Measurements from ENCODE around the gene C16orf95.
A peak's percentile ranks its signal among the peaks of the same experiment; 100 is the strongest.
"Not testable (repeated sequence)": the region's sequence is repeated elsewhere in the genome, so short reads cannot be mapped to it uniquely, and the experiment has no call there.

C16orf95 gene

DNA sequence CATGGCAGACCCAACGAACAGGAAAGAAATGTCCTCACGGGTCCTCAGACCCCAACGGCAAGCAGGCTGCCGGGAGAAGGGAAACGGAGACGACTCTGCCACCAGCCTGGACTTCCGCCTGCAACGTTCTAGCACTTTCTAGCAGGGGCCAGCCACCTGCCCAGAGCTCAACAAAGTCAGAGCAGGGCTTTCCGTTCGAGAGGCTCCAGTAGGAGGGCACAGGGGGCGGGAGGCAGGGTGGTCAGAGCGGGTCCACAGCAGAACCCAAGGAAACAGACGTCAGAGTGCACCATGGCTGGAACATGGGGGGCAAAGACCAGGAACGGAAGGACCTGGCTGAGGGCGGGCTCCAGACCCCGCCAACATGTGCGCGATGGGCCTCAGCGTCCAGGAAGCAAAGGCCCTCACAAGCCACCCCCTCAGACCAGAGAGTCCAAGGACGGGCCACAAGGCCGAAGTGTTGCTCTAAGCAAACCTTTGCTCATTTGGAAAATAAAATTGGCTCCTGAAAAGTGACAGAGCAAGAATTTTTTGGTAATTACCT, 29.4 kb upstream of the C16orf95 start:
- DNase-seq (ENCODE audit: low read depth) = no peak

DNA sequence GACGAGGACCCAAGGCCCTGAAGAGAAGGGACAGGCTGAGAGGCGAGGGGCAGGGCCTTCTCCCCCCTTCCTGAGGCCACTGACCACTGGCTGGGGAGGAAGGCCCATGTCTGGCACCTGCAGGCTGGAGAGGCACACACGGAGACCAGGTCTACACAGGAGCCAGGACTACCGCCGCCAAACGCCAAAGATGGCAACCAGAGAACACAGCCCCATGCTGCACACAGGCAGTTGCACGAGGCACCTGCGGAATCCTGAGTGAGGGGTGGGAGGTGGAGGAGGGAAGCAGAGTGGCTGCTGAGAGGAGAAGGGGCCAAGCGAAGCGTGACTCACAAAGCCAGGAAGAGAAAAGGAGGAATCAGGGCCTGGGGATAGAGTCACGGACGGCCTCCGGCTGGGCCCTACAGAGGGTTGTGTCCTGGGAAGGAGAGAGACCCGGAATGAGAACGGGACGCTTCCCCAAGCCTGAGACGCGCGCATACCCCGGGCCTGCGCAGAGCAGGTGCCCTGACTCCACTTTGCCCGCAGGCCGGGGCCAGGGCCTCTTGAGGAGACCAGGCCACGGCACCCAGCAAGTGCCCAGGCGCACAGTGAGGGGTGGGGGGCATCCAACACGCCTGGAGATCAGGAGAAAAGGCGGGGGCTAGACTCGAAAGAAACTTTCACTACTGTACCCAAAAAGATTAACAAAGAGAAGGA, 28.7 kb upstream of the C16orf95 start:
- DNase-seq (ENCODE audit: low read depth) = no peak

DNA sequence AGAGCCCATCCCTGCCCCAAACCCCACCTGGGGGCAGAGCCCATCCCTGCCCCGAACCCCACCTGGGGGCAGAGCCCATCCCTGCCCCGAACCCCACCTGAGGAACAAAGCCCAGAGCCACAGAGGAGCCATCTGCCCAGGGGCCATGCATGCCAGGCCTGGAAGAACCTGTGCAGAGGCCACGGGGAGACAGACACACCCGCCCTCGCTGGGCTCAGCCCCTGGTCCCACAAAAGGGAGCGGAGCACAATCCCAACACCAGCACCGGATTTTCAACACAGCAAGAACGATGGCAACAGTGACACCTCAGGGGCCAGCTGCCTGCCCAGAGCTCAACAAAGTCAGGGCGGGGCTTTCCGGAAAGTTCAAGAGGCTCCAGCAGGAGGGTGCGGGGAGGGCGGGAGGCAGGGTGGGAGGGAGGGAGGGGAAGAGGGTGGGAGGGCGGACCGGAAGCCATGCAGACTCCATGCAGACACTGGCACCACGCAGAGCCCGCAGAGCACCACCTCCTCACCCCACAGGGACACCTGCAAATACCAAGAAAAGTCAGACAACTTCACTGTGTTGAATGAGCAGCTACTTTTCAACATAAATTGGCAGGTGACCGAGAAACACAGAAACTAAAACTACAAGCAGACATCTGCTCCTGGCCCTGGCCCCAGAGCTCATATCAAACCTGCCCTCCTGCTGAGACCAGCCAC, 27.9 kb upstream of the C16orf95 start:
- DNase-seq (ENCODE audit: low read depth) = peak; percentile 15

GRCh38 chr16:87344165-87344930, 27.2 kb upstream of the C16orf95 start:
- no peak for DNase-seq (ENCODE audit: low read depth)

DNA sequence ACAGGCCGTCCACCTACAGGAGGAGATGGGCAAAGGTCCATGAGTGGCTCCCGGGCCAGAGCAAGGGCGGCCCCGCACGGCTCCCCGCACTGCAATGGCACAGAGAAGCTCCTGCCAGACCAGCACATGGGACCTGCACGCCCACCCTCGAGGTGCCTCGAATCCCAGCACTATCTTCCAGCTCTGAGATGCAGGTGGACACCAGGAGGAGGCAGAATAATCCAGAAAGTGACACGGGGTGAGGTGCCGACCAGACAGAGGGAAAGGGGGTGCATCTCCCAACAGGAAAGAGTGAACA, 26.5 kb upstream of the C16orf95 start:
- DNase-seq (ENCODE audit: low read depth) = no peak

DNA sequence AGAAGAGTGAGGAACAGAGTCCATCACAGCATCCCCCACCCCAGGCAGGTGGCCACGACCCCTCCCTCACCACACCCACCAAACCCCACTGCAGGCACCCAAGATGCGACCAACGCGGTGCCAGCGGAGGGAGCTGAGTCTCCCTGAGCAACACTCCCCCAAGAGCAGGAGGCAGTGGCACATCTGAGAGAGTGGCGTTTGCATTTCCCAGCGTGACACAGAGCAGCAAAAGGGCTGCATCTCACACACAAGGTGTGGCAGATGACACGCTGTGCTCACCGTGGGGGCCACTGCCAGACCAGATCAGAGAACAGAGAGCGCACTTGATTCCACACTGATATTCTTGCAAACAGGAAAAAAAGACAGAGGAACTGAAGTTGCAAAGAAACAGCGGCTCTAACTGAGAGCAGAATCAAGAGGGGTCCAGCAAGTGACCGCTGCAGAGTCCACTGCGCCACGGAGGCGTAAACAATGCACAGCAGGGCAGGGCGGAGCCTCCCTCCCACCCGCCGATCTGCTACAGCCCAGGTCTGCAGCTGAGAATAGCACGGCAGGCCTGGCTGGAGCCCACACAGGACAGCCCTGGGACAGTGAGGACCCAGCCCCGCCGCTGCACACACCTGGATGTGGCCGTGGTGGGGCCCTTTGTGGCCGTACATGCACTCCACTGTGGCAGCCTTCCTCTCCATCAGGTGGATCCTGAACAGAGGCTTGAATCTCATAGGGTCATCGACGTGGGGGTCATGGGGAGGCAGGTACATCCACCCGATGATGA, 26.0 kb upstream of the C16orf95 start:
- no peak for DNase-seq (ENCODE audit: low read depth)

GRCh38 chr16:87342504-87342903, 25.3 kb upstream of the C16orf95 start:
- no peak for DNase-seq (ENCODE audit: low read depth)

GRCh38 chr16:87340198-87340597, 23.0 kb upstream of the C16orf95 start:
- no peak for DNase-seq (ENCODE audit: low read depth)

DNA sequence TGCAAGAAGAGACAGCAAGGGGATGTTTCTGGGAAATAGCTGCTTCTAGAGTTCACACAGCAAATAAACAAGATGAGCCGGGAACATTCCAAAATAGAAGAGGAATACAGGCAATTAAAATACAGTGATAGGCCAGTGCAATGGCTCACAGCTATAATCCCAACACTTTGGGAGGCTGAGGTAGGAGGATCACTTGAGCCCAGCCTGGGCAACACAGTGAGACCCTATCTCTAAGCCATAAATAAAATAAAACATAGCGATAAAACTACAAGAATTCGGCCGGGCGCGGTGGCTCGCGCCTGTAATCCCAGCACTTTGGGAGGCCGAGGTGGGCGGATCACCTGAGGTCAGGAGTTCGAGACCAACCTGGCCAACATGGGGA, 22.5 kb upstream of the C16orf95 start:
- DNase-seq (ENCODE audit: low read depth) = not testable (repeated sequence)

GRCh38 chr16:87339086-87339723, 22.0 kb upstream of the C16orf95 start:
- no peak for DNase-seq (ENCODE audit: low read depth)

DNA sequence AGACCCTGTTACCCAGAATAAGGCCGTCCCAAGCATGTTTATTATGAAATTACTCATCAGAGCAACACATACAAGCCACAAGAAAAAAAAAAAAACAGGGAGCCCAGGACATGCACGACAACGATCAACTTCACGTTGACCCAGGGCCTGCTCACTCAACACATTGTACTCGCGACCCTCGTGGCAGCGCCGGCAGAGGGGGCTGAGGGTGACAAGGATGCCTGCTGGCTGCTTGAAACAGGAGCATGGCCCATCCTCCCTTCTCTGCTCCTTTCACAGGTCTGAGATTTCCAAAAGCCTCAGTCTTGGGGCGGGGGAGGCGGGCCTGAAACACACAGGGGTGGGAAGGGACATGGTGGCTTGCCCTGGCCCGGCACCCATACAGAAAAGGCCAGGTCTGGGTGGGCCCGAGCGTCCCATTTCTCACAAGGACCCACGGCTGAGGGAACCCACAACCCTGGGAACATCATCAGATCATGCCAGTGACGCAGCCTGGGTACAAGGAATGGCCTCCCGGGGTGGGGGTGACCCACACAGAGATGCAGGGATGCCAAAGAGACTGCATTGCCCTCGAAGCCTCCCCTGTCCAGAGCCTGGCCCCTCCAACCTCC, 21.1 kb upstream of the C16orf95 start:
- DNase-seq (ENCODE audit: low read depth) = no peak

- DNase-seq (ENCODE audit: low read depth) = no peak
These were observed 20.1 kb upstream of the C16orf95 start for GRCh38 chr16:87337262-87337771.

- DNase-seq (ENCODE audit: low read depth) = no peak
These were observed 19.4 kb upstream of the C16orf95 start for GRCh38 chr16:87336434-87337240.

GRCh38 chr16:87335625-87336433, 18.6 kb upstream of the C16orf95 start:
- DNase-seq (ENCODE audit: low read depth) = no peak

GRCh38 chr16:87334651-87335624, 17.7 kb upstream of the C16orf95 start:
- DNase-seq (ENCODE audit: low read depth) = no peak

DNA sequence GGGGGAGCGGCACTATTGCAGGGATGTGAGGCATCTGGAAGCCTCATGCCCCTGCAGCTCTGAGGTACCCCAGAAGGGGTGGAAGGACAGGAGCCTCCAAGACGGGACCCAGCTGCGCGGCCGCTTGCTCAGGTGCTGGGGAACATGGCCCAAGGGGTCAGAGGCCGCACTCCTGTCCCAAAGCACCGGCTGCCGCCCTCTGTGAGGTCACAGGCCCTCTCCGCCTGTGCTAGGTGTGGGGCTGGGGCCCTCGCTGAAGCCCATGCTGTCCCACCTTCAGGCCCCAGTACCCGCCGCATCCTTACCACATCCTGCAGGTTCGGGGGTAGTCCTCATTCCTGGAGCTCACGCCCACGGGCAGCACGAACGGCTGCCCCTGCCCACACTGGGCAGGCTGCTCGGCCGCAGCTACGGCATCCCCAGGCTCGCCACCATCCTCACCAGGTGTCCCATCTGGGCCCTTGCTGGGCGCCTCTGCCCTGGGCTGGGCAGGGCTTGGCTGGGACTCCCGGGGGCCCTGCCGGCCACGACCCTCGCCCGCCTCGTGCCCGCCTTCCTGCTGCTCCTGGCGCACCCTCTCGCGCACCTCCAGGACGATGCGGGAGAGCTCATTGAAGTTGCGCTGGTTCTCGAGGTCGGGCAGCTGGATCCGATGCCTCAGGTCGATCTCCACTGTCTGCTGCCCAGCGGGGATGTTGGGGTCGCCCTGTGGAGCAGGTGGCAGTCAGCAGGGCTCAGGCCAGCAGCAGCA, 16.6 kb upstream of the C16orf95 start:
- no peak for DNase-seq (ENCODE audit: low read depth)

- DNase-seq (ENCODE audit: low read depth) = no peak
These were observed 15.9 kb upstream of the C16orf95 start for GRCh38 chr16:87333101-87333500.
